GM21381 (cell line): ENCODE data around the gene SGF29.
"Not testable (repeated sequence)": the region's sequence is repeated elsewhere in the genome, so short reads cannot be mapped to it uniquely, and the experiment has no call there.

Source experiments
- ATAC-seq: cut with Tn5 transposase; IDR thresholded peaks from one replicate; pipeline ENCODE4 v1.9.1; 2021; ENCODE audit warnings: mild to moderate bottlenecking, moderate library complexity; ENCODE audit not compliant: unreplicated experiment

Gene SGF29

GRCh38 chr16:28563218-28563617 lies 9.5 kb downstream of the SGF29 start:
- no peak for ATAC-seq

GRCh38 chr16:28566233-28566925 lies 12.7 kb downstream of the SGF29 start:
- not testable (repeated sequence) for ATAC-seq

- ATAC-seq = no peak
Observed at GRCh38 chr16:28567292-28567691, 13.6 kb downstream of the SGF29 start.

GRCh38 chr16:28569021-28569420 lies 15.3 kb downstream of the SGF29 start:
- no peak for ATAC-seq

GRCh38 chr16:28569968-28570752 lies 16.4 kb downstream of the SGF29 start:
- no peak for ATAC-seq

GRCh38 chr16:28572696-28573510 lies 19.2 kb downstream of the SGF29 start:
- no peak for ATAC-seq

GRCh38 chr16:28573738-28574718 lies 20.3 kb downstream of the SGF29 start:
- no peak for ATAC-seq

- no peak for ATAC-seq
Observed at GRCh38 chr16:28574925-28575324, 21.2 kb downstream of the SGF29 start.

- no peak for ATAC-seq
Observed at GRCh38 chr16:28575446-28576109, 21.9 kb downstream of the SGF29 start.

GRCh38 chr16:28580726-28581315 lies 27.1 kb downstream of the SGF29 start:
- ATAC-seq = no peak

GRCh38 chr16:28585674-28586073 lies 32.0 kb downstream of the SGF29 start:
- no peak for ATAC-seq

GRCh38 chr16:28586466-28586865 lies 32.7 kb downstream of the SGF29 start:
- no peak for ATAC-seq

GRCh38 chr16:28587386-28587785 lies 33.7 kb downstream of the SGF29 start:
- ATAC-seq = no peak

GRCh38 chr16:28589069-28589468 lies 35.3 kb downstream of the SGF29 start:
- ATAC-seq = no peak

GRCh38 chr16:28589930-28590329 lies 36.2 kb downstream of the SGF29 start:
- no peak for ATAC-seq

- no peak for ATAC-seq
Observed at GRCh38 chr16:28590384-28591340, 36.9 kb downstream of the SGF29 start.

GRCh38 chr16:28591355-28591754 lies 37.6 kb downstream of the SGF29 start:
- no peak for ATAC-seq

GRCh38 chr16:28592511-28592910 lies 38.8 kb downstream of the SGF29 start:
- no peak for ATAC-seq
